Hepatocyte (in vitro differentiated cells): ENCODE data around the gene GRK3. TPM values are rescaled to one million over a fixed set of nuclear protein-coding genes. Genes with fewer than 3 reads are reported as not detected.

Experiments used
- DNase-seq: peaks from one replicate; pipeline ENCODE4 v3.0.0-alpha.2; 2016; ENCODE audit warnings: low spot score
- H2AFZ ChIP-seq: fragments of 200-600 bp; sonication (generic); 2 replicates; pipeline ENCODE4 v1.6.0; 2016; ENCODE audit warnings: antibody characterized with exemption, mild to moderate bottlenecking
- H3K27ac ChIP-seq: fragments of 200-600 bp; sonication (generic); 2 replicates; pipeline ENCODE4 v1.5.1; 2016; ENCODE audit warnings: mild to moderate bottlenecking
- H3K27me3 ChIP-seq: fragments of 200-600 bp; sonication (generic); 2 replicates; pipeline ENCODE4 v1.6.1; 2016
- H3K36me3 ChIP-seq: fragments of 200-600 bp; sonication (generic); replicated peaks from 2 replicates; pipeline ENCODE4 v1.5.1; 2016; ENCODE audit warnings: low read depth; ENCODE audit not compliant: insufficient read depth
- H3K4me1 ChIP-seq: fragments of 200-600 bp; sonication (generic); 2 replicates; pipeline ENCODE4 v1.5.1; 2016; ENCODE audit warnings: mild to moderate bottlenecking, moderate library complexity; ENCODE audit not compliant: insufficient read depth
- H3K4me2 ChIP-seq: fragments of 200-600 bp; sonication (generic); 2 replicates; pipeline ENCODE4 v1.6.0; 2016
- H3K4me3 ChIP-seq: fragments of 200-600 bp; sonication (generic); 2 replicates; pipeline ENCODE4 v1.5.1; 2016; ENCODE audit warnings: mild to moderate bottlenecking
- H3K79me2 ChIP-seq: fragments of 200-600 bp; sonication (generic); 2 replicates; pipeline ENCODE4 v1.6.0; 2017; ENCODE audit warnings: mild to moderate bottlenecking
- H3K9me2 ChIP-seq: fragments of 200-600 bp; sonication (generic); replicated peaks from 2 replicates; pipeline ENCODE4 v1.6.0; 2017; ENCODE audit warnings: mild to moderate bottlenecking; ENCODE audit not compliant: insufficient read depth
- H3K9me3 ChIP-seq: fragments of 200-600 bp; sonication (generic); 2 replicates; pipeline ENCODE4 v1.5.1; 2016; ENCODE audit warnings: low read depth, mild to moderate bottlenecking
- H4K20me1 ChIP-seq: fragments of 200-600 bp; sonication (generic); 2 replicates; pipeline ENCODE4 v1.6.0; 2016; ENCODE audit warnings: mild to moderate bottlenecking; ENCODE audit not compliant: insufficient read depth, poor library complexity, severe bottlenecking
- EZH2 ChIP-seq: fragments of 200-600 bp; sonication (generic); IDR thresholded peaks from 2 replicates; pipeline ENCODE4 v1.6.1; 2016; ENCODE audit warnings: antibody characterized with exemption, mild to moderate bottlenecking, borderline replicate concordance
- EZH2phosphoT487 ChIP-seq: fragments of 200-600 bp; sonication (generic); IDR thresholded peaks from one replicate; pipeline ENCODE4 v1.6.1; 2018; ENCODE audit warnings: antibody characterized with exemption, mild to moderate bottlenecking, low read depth, moderate library complexity; ENCODE audit not compliant: unreplicated experiment, severe bottlenecking
- WGBS: methylation state at CpG from one replicate; pipeline ENCODE4 v1.1.6; 2016; ENCODE audit warnings: low lambda C conversion rate; ENCODE audit errors: missing lambda C conversion rate; 5-methylcytosine and 5-hydroxymethylcytosine counted together
- polyA plus RNA-seq: library from polyadenylated mRNA; unstranded; fragments of >200 nt; fragmentation: Nextera tagmentation; extraction: Ambion mirVana; gene quantifications from 2 replicates; pipeline ENCODE4 v1.2.1, GENCODE V29; 2016
- total RNA-seq: library from RNA; depleted of rRNA; stranded (reverse); fragments of >200 nt; gene quantifications from 2 replicates; pipeline ENCODE4 v1.2.3, GENCODE V29; 2014
- TF ChIP-seq, protein P1 (sequence below): fragments of 200-600 bp; sonication (generic); IDR thresholded peaks from 2 replicates; pipeline ENCODE4 v1.5.1; 2016; ENCODE audit warnings: antibody characterized with exemption, mild to moderate bottlenecking; ENCODE audit not compliant: poor library complexity

Gene GRK3
- total and polyA plus RNA-seq, 2 experiments from 2014 or later: 1.5 to 7.1 TPM

DNA sequence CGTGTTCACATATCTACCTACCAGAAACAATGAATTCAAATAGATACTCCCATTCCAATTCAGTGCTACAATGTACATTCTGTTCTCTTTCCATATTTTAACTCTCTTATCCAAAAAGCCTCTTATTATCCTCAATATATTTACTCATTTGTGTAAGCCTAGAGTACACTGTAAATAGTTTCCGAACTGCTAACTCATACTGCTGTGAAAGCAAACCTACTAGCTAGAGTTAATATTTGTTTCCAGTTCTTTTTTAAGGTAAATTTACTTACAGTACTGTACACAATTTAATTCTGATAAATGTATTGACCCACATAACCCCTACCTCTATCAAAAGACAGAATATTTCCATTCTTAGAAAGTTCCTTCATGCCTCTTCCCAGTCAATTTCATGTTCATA is 71.8 kb downstream of the GRK3 start:
- Histone ChIP-seq H2AFZ (no peak overlapping the region), H4K20me1 (no peaks in the 10 kb centered on the region), H3K27ac (no peak overlapping the region), H3K4me1 (no peaks in the 10 kb centered on the region), H3K9me3 (peaks cover 6% of the 10 kb centered on the region), H3K9me2 (no peaks in the 10 kb centered on the region), H3K36me3 (no peaks in the 10 kb centered on the region), H3K4me3 (no peak overlapping the region), H3K79me2 (no peaks in the 10 kb centered on the region), H3K4me2 (no peak overlapping the region), H3K27me3 (no peaks in the 10 kb centered on the region)
- no peak for TF ChIP-seq EZH2
- TF ChIP-seq, protein P1, sequence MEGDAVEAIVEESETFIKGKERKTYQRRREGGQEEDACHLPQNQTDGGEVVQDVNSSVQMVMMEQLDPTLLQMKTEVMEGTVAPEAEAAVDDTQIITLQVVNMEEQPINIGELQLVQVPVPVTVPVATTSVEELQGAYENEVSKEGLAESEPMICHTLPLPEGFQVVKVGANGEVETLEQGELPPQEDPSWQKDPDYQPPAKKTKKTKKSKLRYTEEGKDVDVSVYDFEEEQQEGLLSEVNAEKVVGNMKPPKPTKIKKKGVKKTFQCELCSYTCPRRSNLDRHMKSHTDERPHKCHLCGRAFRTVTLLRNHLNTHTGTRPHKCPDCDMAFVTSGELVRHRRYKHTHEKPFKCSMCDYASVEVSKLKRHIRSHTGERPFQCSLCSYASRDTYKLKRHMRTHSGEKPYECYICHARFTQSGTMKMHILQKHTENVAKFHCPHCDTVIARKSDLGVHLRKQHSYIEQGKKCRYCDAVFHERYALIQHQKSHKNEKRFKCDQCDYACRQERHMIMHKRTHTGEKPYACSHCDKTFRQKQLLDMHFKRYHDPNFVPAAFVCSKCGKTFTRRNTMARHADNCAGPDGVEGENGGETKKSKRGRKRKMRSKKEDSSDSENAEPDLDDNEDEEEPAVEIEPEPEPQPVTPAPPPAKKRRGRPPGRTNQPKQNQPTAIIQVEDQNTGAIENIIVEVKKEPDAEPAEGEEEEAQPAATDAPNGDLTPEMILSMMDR: no peak
- TF ChIP-seq EZH2phosphoT487: no peak
- 78% methylated on average over 2 of the region's 2 CpGs for WGBS
- no peak for DNase-seq

DNA sequence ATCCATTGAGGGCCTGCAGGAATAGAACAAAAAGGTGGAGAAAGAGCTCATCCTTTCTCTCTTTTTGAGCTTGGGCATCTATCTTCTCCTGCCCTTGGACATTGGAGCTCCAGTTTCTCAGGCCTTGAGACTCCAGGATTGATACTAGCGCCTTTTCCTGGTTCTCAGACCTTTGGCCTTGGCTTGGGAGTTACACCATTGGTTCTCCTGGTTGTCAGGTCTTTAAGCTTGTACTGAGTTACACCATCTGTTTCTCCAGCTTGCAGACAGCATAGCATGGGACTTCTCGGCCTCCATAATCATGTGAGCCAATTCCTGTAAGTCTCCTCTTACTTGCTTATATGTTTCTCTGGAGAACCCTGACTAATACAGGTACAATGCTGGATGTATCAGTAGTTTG is 72.6 kb downstream of the GRK3 start:
- H4K20me1 ChIP-seq: no peaks in the 10 kb centered on the region
- H3K9me3 ChIP-seq: peaks cover 6% of the 10 kb centered on the region
- DNase-seq: no peak
- WGBS: 85% methylated on average over 2 of the region's 2 CpGs
- no peaks in the 10 kb centered on the region for H3K36me3 ChIP-seq
- no peak overlapping the region for H3K4me3 ChIP-seq
- H3K79me2 ChIP-seq: no peaks in the 10 kb centered on the region
- TF ChIP-seq, protein P1: no peak
- TF ChIP-seq EZH2phosphoT487 (no peak), EZH2 (no peak)
- no peaks in the 10 kb centered on the region for H3K4me1 ChIP-seq
- H3K4me2 ChIP-seq: no peak overlapping the region
- no peaks in the 10 kb centered on the region for H3K9me2 ChIP-seq
- no peaks in the 10 kb centered on the region for H3K27me3 ChIP-seq
- H2AFZ ChIP-seq: no peak overlapping the region
- H3K27ac ChIP-seq: no peak overlapping the region

DNA sequence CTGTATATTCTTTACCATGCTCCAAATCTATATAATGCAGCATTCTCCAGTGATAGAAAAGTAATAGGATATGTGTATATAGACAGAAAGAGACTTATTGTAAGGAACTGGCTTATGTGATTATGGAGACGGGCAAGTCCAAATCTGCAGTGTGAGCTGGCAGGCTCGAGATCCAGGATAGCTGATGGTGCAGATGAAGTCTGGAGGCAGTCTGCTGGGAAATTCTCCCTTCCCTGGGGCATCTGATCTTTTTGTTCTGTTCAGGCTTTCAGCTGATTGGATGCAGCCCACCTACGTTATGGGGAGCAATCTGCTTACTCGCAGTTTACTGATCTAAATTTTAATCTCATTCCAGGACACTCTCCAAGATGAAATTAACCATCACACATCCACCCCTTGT is 73.2 kb downstream of the GRK3 start:
- Histone ChIP-seq H4K20me1 (no peaks in the 10 kb centered on the region), H2AFZ (no peak overlapping the region), H3K27ac (no peak overlapping the region), H3K9me3 (peaks cover 6% of the 10 kb centered on the region), H3K4me2 (no peak overlapping the region), H3K4me1 (no peaks in the 10 kb centered on the region), H3K4me3 (no peak overlapping the region), H3K36me3 (no peaks in the 10 kb centered on the region), H3K9me2 (no peaks in the 10 kb centered on the region), H3K79me2 (no peaks in the 10 kb centered on the region), H3K27me3 (no peaks in the 10 kb centered on the region)
- WGBS: 97% methylated on average over 4 of the region's 4 CpGs
- no peak for DNase-seq
- TF ChIP-seq, protein P1: no peak
- TF ChIP-seq EZH2 (no peak), EZH2phosphoT487 (no peak)

DNA sequence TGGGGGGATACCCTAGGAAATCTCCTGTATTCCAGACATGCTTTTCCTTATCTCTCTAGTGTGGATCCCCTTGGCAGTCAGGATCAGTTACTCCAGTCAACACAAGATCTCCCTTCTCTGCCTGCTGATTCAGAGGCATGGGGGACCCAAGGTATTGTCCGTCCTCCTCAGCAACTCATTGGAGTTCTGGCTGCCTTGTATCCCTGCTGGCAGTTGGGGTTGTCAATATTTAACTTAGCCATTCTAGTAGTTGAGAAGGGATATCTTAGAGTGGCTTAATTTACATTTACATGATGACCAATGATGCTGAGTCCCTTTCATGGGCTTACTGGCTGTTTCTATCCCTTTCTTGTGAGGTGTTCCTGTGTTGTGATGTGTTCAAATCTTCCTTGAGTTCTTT is 74.2 kb downstream of the GRK3 start:
- no peaks in the 10 kb centered on the region for H3K4me1 ChIP-seq
- 85% methylated on average over 1 of the region's 1 CpG for WGBS
- TF ChIP-seq EZH2: no peak
- no peak for TF ChIP-seq EZH2phosphoT487
- H3K79me2 ChIP-seq: no peaks in the 10 kb centered on the region
- no peak overlapping the region for H3K27ac ChIP-seq
- H3K36me3 ChIP-seq: no peaks in the 10 kb centered on the region
- no peak overlapping the region for H2AFZ ChIP-seq
- H4K20me1 ChIP-seq: no peaks in the 10 kb centered on the region
- no peaks in the 10 kb centered on the region for H3K9me2 ChIP-seq
- no peak overlapping the region for H3K4me3 ChIP-seq
- H3K27me3 ChIP-seq: no peaks in the 10 kb centered on the region
- H3K4me2 ChIP-seq: no peak overlapping the region
- no peak for DNase-seq
- peaks cover 6% of the 10 kb centered on the region for H3K9me3 ChIP-seq
